ENCODE measurements around the gene FLNB.
A peak's percentile ranks its signal among the peaks of the same experiment; 100 is the strongest.

FLNB gene

DNA sequence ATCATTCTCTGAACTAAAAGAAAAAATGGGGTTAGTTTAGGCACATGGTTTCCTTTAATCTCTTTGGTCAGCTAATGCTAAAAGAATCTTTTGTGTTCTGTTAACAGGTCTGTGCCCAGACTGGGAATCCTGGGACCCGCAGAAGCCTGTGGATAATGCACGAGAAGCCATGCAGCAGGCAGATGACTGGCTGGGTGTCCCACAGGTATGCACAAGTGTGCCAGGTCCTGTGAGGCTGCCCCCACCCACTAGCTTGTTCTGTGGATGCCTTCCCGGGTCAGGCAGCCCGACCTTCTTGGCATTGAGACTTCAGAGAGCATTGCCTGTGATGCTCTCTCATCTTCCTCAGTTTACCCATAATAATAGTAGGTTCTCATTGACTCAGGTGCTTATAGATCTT lies 70.4 kb downstream of the FLNB start:
- DNase-seq (ENCODE audit: low spot score): no peak

DNA sequence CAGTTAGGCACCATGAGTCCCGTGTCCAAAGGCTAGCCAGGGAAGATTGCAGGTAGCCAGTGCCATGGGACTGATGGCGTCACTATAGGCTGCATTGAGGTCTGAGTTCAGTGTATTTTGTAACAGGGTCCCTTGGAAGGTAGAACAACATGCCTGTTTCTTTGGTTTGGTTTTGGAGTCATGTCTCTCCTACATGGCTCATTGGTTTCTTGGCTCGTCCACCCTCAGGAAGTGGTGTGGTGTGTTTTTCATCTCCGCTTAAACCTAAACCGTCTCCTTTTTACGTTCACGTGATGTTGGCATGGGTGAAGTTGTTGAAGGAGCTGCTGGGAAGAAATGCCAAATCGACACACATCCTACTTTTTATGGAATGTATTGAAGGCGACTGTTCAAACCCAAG lies 71.6 kb downstream of the FLNB start:
- no peak for DNase-seq (ENCODE audit: low spot score)

DNA sequence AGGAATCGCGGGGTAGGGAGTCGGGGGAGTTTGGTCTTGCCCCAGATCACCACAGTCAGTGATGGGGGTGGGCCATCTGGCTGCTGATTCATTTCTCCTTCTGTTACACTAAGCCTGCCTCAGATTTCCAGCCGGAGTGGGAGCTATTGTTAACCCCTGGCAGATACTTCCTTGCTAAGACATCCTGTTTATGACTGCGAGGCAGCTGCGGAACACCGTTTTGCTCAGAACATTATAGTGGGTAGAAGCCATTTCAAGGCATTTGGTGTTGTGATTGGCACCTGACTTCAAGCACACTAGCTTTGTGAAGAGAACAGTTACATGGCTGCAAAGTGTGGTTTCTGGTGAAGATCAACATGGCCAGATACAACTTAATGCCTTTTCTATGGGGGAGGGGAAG lies 73.8 kb downstream of the FLNB start:
- DNase-seq (ENCODE audit: low spot score): no peak

DNA sequence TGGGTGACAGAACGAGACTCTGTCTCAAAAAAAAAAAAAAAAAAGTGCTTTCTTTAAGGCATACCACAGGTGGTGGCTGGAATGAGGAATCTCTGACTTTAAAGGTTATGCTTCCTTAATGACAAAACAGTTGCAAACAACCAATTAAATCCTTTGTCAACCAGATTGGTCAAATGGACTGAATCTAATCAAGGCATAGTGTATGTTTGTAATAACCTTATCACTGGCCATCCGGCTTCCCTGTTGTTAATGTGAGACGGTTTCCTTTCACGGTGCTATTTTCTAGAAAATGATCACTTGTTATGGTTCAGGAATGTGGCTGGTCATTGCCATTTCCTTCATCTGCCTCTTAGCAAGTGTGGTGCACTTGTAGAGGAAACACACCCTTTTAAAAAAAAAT lies 75.9 kb downstream of the FLNB start:
- no peak for DNase-seq (ENCODE audit: low spot score)

DNA sequence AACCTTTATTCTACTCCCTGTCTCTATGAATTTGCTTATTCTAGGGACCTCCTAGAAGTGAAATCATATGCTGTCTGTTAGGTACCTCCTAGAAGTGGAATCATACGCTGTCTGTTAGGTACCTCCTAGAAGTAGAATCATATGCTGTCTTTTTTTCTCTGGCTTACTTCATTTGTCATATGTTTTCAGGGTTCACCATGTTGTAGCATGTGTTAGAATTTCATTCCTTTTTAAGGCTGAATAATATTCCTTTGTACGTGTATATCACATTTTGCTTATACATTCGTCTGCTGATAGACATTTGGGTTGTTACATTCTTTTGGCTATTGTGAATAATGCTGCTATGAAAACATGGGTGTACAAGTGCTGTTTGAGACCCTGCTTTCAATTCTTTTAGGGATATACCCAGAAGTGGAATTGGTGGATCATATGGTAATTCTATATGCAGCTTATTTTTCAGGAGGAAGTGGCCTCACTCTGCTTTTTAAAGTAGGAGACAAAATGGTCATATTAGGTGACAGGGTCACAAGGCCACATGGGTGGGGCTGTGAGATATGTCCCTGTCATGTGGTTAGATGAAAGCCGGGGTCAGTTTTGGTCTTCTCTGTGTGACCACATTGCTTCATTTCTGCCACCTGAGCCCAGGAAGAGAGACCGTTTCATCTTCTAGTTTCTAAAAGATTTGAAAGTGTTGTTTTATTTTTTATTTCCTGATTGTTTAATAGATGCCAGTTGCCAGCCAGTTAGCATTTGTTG lies 76.7 kb downstream of the FLNB start:
- no peak for DNase-seq (ENCODE audit: low spot score)

DNA sequence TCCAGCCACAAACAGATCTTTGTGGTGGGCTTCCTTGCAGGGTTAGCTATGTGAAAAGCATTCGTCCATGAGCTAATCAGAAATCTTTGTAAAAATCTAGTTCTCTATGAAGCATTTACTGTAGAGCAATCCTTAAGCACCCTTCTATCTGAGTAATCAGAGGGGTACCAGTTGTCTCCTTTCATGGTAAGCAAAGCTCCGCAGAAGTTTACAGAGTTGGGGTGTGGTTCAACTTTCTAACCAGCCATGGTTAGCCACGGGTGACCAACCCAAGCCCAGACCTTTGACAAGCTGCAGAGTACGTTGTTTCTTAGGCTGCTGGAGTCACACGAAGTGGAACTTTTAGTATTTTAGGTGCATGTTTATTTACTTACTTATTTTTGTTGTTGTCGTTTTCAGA lies 77.4 kb downstream of the FLNB start:
- DNase-seq (ENCODE audit: low spot score): no peak

DNA sequence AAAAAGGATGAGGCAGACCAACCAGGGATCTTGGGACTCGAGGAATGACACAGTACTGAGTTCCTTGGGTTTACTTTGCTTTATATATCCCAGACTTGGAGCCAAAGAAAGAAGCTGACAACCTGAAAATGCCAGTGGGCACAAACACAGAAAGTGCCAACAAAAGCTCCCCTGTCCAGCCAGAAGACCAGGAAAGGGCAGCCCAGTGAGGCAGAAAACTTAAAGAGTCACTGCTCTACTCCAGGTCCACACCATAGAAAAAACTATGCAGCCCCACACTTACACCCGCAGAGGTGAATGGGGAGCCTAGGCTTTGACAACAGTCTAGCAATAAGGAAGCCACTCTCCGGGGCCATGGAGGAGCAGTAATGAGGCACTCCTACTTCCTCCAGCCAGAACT lies 80.3 kb downstream of the FLNB start:
- DNase-seq (ENCODE audit: low spot score): no peak

DNA sequence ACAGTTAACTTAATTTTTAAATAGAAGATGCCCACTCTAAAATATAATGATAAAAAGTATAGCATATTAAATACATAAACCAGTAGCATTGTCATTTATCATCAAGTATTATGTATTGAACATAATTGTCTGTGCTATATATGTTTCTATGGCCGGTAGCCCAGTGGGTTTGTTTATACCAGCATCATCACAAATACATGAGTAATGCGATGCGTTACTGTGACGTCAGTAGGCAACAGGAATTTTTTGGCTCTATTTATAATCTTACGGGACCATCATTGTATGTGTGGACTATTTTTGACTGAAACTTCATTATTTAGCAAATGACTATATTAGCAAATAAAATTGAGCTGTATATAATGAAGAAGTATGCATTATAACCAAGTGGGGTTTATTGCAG lies 82.1 kb downstream of the FLNB start:
- no peak for DNase-seq (ENCODE audit: low spot score)

DNA sequence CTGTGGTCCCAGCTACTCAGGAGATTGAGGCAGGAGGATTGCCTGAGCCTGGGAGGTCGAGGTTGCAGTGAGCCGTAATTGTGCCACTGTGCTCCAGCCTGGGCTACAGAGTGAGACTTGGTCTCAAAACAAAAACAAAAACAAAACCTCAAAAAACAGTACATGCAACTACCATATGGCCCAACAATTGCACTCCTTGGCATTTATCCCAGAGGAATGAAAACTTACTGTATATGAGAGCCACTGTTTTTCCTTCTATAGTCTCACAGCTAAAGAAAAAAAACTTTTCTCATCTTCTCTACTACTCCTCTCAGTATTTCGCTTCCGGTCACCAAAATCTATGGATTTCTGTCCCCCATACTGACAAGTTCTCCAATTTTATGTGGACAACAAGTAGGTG lies 84.3 kb downstream of the FLNB start:
- no peak for DNase-seq (ENCODE audit: low spot score)

DNA sequence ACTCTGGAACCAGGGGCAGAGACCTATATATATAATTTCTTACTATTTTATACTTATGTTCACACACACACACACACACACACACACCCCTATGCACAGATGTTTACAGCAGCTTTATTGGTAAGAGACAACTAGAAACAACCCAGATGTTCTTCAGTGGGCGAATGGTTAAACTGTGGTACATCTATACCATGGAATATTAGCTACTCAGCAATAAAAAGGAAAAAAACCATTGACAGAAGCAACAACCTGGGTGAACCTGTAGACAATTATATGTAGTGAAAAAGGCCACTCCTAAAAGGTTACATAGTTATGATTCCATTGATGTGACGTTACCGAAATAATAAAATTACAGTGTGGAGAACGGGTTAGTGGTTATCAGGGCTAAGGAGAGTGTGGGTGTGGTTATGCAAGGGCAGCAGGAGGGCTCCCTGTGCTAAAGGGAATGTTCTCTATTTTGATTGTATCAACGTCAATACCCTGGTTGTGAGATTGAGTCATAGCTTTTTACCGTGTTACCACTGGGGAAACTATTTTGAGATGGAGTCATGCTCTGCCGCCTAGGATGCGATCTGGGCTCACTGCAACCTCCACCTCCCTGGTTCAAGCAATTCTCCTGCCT lies 85.5 kb downstream of the FLNB start:
- no peak for DNase-seq (ENCODE audit: low spot score)

DNA sequence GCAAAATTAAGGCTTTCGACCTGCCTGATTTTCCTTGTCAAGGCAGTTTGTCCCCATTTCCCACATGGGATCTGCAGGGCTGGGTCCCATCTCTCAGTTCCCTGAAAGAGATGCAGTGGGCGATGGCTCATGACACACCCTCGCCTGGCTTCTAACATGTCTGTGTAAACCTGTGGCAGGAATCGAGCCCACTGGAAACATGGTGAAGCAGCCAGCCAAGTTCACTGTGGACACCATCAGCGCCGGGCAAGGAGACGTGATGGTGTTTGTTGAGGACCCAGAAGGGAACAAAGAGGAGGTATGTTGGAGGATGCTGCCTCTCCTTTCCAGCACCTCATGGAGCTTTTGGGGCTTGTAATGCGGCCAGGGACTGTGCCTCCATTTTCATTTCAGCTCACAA lies 86.4 kb downstream of the FLNB start:
- DNase-seq (ENCODE audit: low spot score): no peak

DNA sequence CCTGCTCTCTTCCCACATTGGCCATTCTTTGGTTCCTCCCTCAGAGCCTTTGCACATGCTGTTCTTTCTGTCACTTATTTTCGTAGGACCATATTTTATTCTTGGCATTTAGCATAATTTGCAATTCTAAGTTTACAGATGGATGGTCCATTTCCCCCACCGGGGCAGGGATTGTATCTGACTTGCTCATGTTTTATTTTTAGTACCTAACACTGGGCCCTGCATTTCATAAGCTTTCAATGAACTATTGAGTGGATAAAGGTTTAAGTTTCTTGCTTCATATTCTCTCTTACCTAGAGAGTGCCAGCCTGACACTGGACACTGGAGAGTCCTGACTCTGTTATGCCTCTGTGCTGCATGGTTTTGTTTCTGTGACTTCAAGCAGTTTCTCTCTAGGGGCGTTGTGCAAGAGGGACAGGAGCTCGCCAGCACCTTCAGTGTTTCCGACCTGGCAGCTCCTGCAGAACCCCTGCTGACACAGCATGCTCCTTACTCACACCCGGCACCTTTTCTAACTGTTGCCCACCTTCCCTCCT lies 87.4 kb downstream of the FLNB start:
- DNase-seq (ENCODE audit: low spot score): no peak

DNA sequence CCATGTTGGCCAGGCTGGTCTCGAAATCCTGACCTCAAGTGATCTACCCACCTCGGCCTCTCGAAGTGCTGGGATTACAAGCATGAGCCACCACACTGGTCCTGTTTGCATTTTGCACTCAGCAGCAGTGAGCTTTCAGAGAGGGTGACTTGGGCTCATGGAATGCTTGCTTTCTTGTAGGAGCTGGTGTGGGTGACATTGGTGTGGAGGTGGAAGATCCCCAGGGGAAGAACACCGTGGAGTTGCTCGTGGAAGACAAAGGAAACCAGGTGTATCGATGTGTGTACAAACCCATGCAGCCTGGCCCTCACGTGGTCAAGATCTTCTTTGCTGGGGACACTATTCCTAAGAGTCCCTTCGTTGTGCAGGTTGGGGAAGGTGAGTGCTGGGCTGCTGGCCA lies 90.3 kb downstream of the FLNB start:
- DNase-seq (ENCODE audit: low spot score): no peak

DNA sequence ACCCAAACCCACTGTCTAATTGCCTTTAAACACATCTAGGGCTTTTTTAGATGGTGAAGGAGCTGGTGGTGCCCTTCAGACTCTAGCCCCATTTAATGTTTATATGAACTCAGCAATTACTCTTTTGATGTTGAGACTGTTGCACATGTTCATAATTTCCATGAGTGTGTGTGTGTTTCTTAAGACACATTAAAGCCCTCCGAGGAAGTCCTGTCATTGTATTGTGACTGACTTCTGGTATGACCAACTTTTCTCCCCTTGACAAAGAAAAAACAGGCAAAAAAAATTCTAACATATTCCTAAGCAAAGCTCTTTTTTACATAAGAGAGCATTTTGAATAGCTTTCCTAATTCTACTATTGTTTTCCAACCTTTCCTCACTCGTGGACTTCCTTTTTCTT lies 91.6 kb downstream of the FLNB start:
- DNase-seq (ENCODE audit: low spot score): no peak

DNA sequence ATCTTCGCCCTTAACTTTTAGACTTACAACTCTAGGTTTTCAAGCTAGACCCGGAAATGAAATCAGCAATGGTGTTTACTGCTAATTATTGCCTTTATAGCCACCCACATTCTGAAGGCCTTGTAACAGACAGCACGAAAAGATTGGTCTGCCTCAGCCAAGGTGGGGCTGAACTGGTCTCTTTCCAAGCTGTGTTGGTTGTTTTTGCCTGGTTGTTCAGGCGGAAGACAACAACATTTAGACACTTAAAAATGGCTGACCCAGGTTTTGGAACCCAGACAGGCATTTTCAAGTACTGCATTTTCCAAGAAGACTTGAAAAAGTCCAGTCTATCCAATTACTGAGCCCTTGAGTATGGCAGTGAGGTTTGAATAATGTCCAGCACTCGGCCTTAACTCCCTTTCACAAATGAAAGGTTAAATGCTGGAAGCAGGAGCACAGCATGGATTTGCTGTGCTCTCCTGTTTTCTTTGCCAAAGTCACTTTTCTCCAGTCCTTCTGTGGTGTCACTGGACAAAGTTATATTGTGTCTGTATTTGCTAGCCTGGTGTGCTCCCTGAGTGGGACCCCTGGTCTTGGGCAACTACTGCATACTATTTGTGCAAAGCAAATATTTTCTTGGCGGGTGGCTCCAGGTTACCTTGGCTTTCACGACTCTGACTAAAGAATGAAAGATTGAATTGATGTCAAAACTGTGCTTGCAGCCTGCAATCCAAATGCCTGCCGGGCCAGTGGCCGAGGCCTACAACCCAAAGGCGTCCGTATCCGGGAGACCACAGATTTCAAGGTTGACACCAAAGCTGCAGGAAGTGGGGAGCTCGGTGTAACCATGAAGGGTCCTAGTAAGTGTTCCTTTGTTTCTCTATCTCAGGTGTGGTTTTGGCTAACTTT lies 93.5 kb downstream of the FLNB start:
- no peak for DNase-seq (ENCODE audit: low spot score)

DNA sequence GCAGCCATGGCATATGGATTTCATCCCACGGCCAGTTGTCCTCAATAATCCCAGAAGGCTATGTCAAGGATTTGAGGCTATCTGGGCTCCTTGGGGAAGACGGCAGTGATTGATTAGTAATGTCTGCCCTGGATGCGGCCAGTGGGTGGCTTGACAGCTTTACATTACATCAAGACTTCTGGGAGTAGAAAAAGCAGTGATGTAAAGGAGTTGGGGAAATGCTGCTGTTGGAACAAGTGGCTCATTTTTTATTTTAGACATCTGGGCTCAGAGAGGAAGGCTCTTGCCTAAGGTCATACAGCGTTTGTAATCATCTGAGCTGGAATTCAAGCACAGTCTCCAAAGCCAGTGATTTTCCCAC lies 94.1 kb downstream of the FLNB start:
- no peak for DNase-seq (ENCODE audit: low spot score)

DNA sequence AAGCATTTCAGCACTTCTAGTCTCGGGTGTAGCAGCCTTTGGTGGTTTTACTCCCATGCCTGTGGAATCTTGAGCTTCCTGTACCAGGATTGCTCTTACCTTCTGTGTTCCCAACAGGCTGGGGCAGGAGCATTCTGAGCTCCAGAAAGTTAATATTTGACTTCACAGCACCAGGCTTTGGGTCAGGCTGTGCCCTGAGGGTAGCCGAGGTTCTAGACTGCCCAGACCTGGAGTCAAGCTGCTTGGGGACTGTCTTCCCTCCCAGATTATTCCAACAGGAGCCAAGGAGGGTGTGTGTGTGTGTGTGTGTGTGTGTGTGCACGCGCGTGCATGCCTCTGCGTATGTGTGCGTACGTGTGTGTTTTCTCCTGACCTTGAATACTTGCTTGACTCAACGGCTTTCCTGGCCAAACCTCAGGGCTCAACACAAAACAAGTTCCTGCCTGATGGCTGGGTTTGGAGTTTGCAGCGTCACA lies 94.8 kb downstream of the FLNB start:
- no peak for DNase-seq (ENCODE audit: low spot score)

DNA sequence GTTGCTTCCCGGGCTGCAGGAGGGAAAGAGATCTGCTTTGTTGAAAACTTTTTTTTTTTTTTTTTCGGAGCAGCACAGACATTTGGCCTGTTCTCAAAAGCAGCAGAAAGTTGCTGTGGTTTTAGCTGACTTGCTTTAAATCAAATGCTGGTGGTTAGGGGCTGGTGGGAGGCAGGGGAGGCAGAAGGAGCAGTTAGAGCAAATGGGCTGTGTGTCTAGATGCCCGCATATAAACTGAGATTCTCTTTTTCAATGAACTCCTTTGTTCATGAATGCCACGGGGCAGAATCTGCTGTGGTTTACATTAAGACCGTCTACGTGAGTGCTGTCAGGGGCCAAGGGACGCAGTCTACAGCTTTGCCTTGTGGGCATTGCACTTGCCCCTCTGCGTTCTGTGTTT lies 95.9 kb downstream of the FLNB start:
- peak; percentile 99 for DNase-seq (ENCODE audit: low spot score)

DNA sequence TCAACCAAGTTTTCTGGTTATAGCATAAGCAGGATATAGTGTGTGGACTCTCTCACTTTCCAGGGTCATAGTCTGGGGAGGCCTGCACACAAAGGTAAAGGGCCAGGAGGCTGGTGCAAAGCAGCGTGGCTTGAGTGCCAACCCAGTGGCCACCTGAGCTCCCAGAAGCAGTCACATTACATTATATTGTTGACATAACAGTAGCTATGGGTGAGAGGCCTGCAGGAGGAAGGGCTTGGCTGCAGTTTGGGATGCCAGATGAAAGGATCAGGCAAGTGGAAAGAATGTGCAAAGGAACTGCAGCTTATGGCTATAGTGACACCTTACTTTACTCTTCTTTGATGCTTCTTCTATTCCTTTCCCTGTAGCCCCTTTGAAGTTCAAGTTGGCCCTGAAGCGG lies 96.5 kb downstream of the FLNB start:
- DNase-seq (ENCODE audit: low spot score): peak; percentile 61

DNA sequence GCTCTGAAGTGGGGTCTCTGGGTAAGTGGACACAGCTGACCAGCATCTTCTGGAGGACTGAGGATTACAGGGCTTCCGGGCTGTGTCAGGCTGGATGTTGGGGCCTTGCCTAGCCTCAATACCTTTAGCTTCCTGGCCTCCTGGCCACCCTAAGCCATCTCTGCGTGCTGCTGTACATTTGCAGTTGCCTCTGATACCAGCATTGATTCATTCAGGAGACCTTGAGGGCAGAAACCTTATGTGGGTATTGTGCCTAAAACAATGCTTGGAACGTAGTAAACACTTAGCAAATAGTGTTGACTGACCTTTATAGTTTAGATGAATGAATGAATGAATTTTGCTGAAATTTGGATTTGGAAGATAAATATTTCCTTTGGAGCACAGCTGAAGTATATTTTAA lies 97.0 kb downstream of the FLNB start:
- no peak for DNase-seq (ENCODE audit: low spot score)

DNA sequence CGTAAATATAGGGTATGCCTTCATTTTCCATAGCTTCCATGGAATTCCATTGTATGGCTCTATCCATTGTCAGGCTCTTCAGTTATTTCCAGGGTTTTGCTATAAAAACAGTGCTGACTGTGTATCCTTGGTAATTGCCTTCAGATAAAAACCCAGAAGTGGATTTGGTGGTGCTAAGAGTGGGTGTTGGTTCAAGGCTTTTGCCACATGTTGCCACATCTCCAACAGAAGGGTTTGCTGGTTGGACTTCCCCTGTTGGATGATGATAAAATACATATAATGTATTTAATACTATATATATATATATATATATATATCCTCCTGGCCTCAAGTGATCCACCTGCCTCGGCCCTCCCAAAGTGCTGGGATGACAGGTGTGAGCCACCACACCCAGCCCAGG lies 97.8 kb downstream of the FLNB start:
- no peak for DNase-seq (ENCODE audit: low spot score)

DNA sequence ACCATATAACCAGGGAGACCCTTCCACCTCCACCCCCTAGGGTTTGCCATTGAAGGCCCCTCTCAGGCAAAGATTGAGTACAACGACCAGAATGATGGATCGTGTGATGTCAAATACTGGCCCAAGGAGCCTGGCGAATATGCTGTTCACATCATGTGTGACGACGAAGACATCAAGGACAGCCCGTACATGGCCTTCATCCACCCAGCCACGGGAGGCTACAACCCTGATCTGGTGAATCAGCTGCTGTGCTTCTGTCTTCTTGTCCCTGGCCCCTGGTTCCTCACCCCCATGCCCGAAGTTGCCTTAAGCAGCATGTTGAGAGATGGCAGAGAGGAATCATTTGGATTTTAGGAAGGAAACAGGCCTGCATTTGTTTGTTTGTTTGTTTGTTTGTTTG lies 98.4 kb downstream of the FLNB start:
- DNase-seq (ENCODE audit: low spot score): no peak

DNA sequence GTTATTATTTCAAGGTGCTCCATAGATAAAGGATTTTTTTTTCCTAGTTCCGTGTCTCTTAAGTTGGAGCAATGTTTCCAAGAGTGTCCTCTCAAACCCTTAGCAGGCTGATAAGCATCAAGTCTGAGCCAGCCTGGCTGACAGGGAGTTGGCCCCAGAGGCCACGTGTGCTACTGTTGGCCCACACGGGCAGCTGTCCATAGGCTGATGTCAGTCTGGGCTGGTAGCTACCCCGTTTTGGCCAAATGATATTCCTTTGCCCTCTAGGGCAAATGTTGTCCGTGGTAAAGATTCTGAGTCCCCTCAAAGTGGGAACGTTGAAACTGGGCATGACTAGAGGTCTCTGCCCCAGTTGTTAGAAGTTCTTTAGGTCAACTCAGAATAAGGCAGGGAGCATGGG lies 99.4 kb downstream of the FLNB start:
- no peak for DNase-seq (ENCODE audit: low spot score)

Data from COLO829 (cell line).